ENCODE measurements around the gene MAP1A.
"Not testable (repeated sequence)": the region's sequence is repeated elsewhere in the genome, so short reads cannot be mapped to it uniquely, and the experiment has no call there.

MAP1A gene

GRCh38 chr15:43552256-43552655 is 34.8 kb downstream of the MAP1A start:
- no peak overlapping the region for H3K4me2 ChIP-seq (ENCODE audit: low read length)
- no peaks in the 10 kb centered on the region for H4K20me1 ChIP-seq (ENCODE audit: control insufficient read depth, insufficient read depth, low read depth, low read length)
- TF ChIP-seq EZH2phosphoT487 (IDR thresholded peaks at IDR 0.05; ENCODE audit: borderline replicate concordance, low read length) = no peak
- TF ChIP-seq CTCF (IDR thresholded peaks at IDR 0.05; ENCODE audit: low read depth, low read length, poor library complexity, severe bottlenecking) = no peak
- H3K9me3 ChIP-seq (ENCODE audit: control insufficient read depth, insufficient read depth, low read length) = peaks cover 4% of the 10 kb centered on the region; the same call in 1 of the 2 replicates
- H3F3A ChIP-seq (ENCODE audit: control insufficient read depth, insufficient read depth) = no peaks in the 10 kb centered on the region
- H3K27me3 ChIP-seq (ENCODE audit: control insufficient read depth, low read length) = no peaks in the 10 kb centered on the region
- H3K36me3 ChIP-seq (ENCODE audit: control insufficient read depth, low read length) = peaks cover 13% of the 10 kb centered on the region
- H3K27ac ChIP-seq (ENCODE audit: low read depth, low read length) = no peak overlapping the region
- no peak overlapping the region for H3K4me3 ChIP-seq (ENCODE audit: low read length)
- no peaks in the 10 kb centered on the region for H3K9me2 ChIP-seq (replicated peaks; ENCODE audit: control insufficient read depth, low read length)
- no peaks in the 10 kb centered on the region for H3K79me2 ChIP-seq (ENCODE audit: control insufficient read depth, low read length)
- no peaks in the 10 kb centered on the region for H3K4me1 ChIP-seq (ENCODE audit: control insufficient read depth, low read length)

GRCh38 chr15:43552986-43553385 is 35.6 kb downstream of the MAP1A start:
- Histone ChIP-seq H3K9me2 (replicated peaks; ENCODE audit: control insufficient read depth, low read length) (no peaks in the 10 kb centered on the region), H3K4me1 (ENCODE audit: control insufficient read depth, low read length) (no peaks in the 10 kb centered on the region), H4K20me1 (ENCODE audit: control insufficient read depth, insufficient read depth, low read depth, low read length) (no peaks in the 10 kb centered on the region), H3K27me3 (ENCODE audit: control insufficient read depth, low read length) (no peaks in the 10 kb centered on the region), H3K27ac (ENCODE audit: low read depth, low read length) (no peak overlapping the region), H3F3A (ENCODE audit: control insufficient read depth, insufficient read depth) (no peaks in the 10 kb centered on the region), H3K4me2 (ENCODE audit: low read length) (no peak overlapping the region), H3K4me3 (ENCODE audit: low read length) (no peak overlapping the region), H3K79me2 (ENCODE audit: control insufficient read depth, low read length) (no peaks in the 10 kb centered on the region), H3K9me3 (ENCODE audit: control insufficient read depth, insufficient read depth, low read length) (no peaks in the 10 kb centered on the region), H3K36me3 (ENCODE audit: control insufficient read depth, low read length) (peaks cover 8% of the 10 kb centered on the region)
- TF ChIP-seq EZH2phosphoT487 (IDR thresholded peaks at IDR 0.05; ENCODE audit: borderline replicate concordance, low read length) (no peak), CTCF (IDR thresholded peaks at IDR 0.05; ENCODE audit: low read depth, low read length, poor library complexity, severe bottlenecking) (no peak)

- not testable (repeated sequence) for H3K4me2 ChIP-seq (ENCODE audit: low read length); H3K4me1 ChIP-seq (ENCODE audit: control insufficient read depth, low read length); H3K36me3 ChIP-seq (ENCODE audit: control insufficient read depth, low read length); H3F3A ChIP-seq (ENCODE audit: control insufficient read depth, insufficient read depth); H3K27me3 ChIP-seq (ENCODE audit: control insufficient read depth, low read length); H3K27ac ChIP-seq (ENCODE audit: low read depth, low read length); H4K20me1 ChIP-seq (ENCODE audit: control insufficient read depth, insufficient read depth, low read depth, low read length); H3K4me3 ChIP-seq (ENCODE audit: low read length); H3K79me2 ChIP-seq (ENCODE audit: control insufficient read depth, low read length); H3K9me3 ChIP-seq (ENCODE audit: control insufficient read depth, insufficient read depth, low read length); H3K9me2 ChIP-seq (replicated peaks; ENCODE audit: control insufficient read depth, low read length)
These were observed 45.3 kb downstream of the MAP1A start for GRCh38 chr15:43562753-43563152.

GRCh38 chr15:43563793-43564192 is 46.4 kb downstream of the MAP1A start:
- not testable (repeated sequence) for H3K9me2 ChIP-seq (replicated peaks; ENCODE audit: control insufficient read depth, low read length); H3K36me3 ChIP-seq (ENCODE audit: control insufficient read depth, low read length); H3K4me2 ChIP-seq (ENCODE audit: low read length); H4K20me1 ChIP-seq (ENCODE audit: control insufficient read depth, insufficient read depth, low read depth, low read length); H3K79me2 ChIP-seq (ENCODE audit: control insufficient read depth, low read length); H3K9me3 ChIP-seq (ENCODE audit: control insufficient read depth, insufficient read depth, low read length); H3F3A ChIP-seq (ENCODE audit: control insufficient read depth, insufficient read depth); H3K4me3 ChIP-seq (ENCODE audit: low read length); H3K4me1 ChIP-seq (ENCODE audit: control insufficient read depth, low read length); H3K27me3 ChIP-seq (ENCODE audit: control insufficient read depth, low read length); H3K27ac ChIP-seq (ENCODE audit: low read depth, low read length)

- H3F3A ChIP-seq (ENCODE audit: control insufficient read depth, insufficient read depth); H3K9me2 ChIP-seq (replicated peaks; ENCODE audit: control insufficient read depth, low read length); H3K27me3 ChIP-seq (ENCODE audit: control insufficient read depth, low read length); H3K79me2 ChIP-seq (ENCODE audit: control insufficient read depth, low read length); H3K27ac ChIP-seq (ENCODE audit: low read depth, low read length); H3K4me2 ChIP-seq (ENCODE audit: low read length); H4K20me1 ChIP-seq (ENCODE audit: control insufficient read depth, insufficient read depth, low read depth, low read length); H3K9me3 ChIP-seq (ENCODE audit: control insufficient read depth, insufficient read depth, low read length); H3K4me1 ChIP-seq (ENCODE audit: control insufficient read depth, low read length); H3K36me3 ChIP-seq (ENCODE audit: control insufficient read depth, low read length); H3K4me3 ChIP-seq (ENCODE audit: low read length): not testable (repeated sequence)
These were observed 49.2 kb downstream of the MAP1A start for GRCh38 chr15:43566615-43567014.

GRCh38 chr15:43574607-43575006 is 57.2 kb downstream of the MAP1A start:
- H3K4me3 ChIP-seq (ENCODE audit: low read length); H3K9me2 ChIP-seq (replicated peaks; ENCODE audit: control insufficient read depth, low read length); H3K4me1 ChIP-seq (ENCODE audit: control insufficient read depth, low read length); H3K27me3 ChIP-seq (ENCODE audit: control insufficient read depth, low read length); H4K20me1 ChIP-seq (ENCODE audit: control insufficient read depth, insufficient read depth, low read depth, low read length); H3K36me3 ChIP-seq (ENCODE audit: control insufficient read depth, low read length); H3K79me2 ChIP-seq (ENCODE audit: control insufficient read depth, low read length); H3F3A ChIP-seq (ENCODE audit: control insufficient read depth, insufficient read depth); H3K27ac ChIP-seq (ENCODE audit: low read depth, low read length); H3K4me2 ChIP-seq (ENCODE audit: low read length); H3K9me3 ChIP-seq (ENCODE audit: control insufficient read depth, insufficient read depth, low read length): not testable (repeated sequence)

Data from DOHH2 (cell line).